GM23248 (cell line): Measurements from ENCODE around the gene PPT1. TPM values are rescaled to one million over a fixed set of nuclear protein-coding genes. Genes with fewer than 3 reads are reported as not detected.
"Not testable (repeated sequence)": the region's sequence is repeated elsewhere in the genome, so short reads cannot be mapped to it uniquely, and the experiment has no call there.

Experiments
- DNase-seq: peaks from one replicate; pipeline ENCODE4 v3.0.0-alpha.2; 2015
- H2AFZ ChIP-seq: fragments of 200-600 bp; sonication (generic); 2 replicates; pipeline ENCODE4 v1.6.1; 2016; ENCODE audit warnings: antibody characterized with exemption
- H3F3A ChIP-seq: fragments of 200-600 bp; sonication (generic); 2 replicates; pipeline ENCODE4 v1.6.1; 2016; ENCODE audit warnings: mild to moderate bottlenecking, antibody characterized with exemption, mixed run types; ENCODE audit not compliant: insufficient read depth
- H3K27ac ChIP-seq: fragments of 200-600 bp; sonication (generic); 2 replicates; pipeline ENCODE4 v1.5.1; 2016; ENCODE audit warnings: mild to moderate bottlenecking
- H3K27me3 ChIP-seq: fragments of 200-600 bp; sonication (generic); replicated peaks from 2 replicates; pipeline ENCODE4 v1.6.1; 2016; ENCODE audit warnings: mild to moderate bottlenecking; ENCODE audit not compliant: insufficient read depth
- H3K36me3 ChIP-seq: fragments of 200-600 bp; sonication (generic); 2 replicates; pipeline ENCODE4 v1.6.1; 2016; ENCODE audit warnings: low read depth, mild to moderate bottlenecking
- H3K4me1 ChIP-seq: fragments of 200-600 bp; sonication (generic); 2 replicates; pipeline ENCODE4 v1.6.1; 2016; ENCODE audit warnings: mild to moderate bottlenecking; ENCODE audit not compliant: insufficient read depth
- H3K4me2 ChIP-seq: fragments of 200-600 bp; sonication (generic); one replicate; pipeline ENCODE4 v1.6.1; 2016; ENCODE audit warnings: mild to moderate bottlenecking; ENCODE audit not compliant: unreplicated experiment
- H3K4me3 ChIP-seq: fragments of 200-600 bp; sonication (generic); 2 replicates; pipeline ENCODE4 v1.5.1; 2016; ENCODE audit warnings: mild to moderate bottlenecking
- H3K79me2 ChIP-seq: fragments of 200-600 bp; sonication (generic); 2 replicates; pipeline ENCODE4 v1.6.1; 2016; ENCODE audit warnings: mild to moderate bottlenecking; ENCODE audit not compliant: insufficient read depth
- H3K9ac ChIP-seq: fragments of 200-600 bp; sonication (generic); 2 replicates; pipeline ENCODE4 v1.6.1; 2016; ENCODE audit warnings: mild to moderate bottlenecking
- H3K9me2 ChIP-seq: fragments of 200-600 bp; sonication (generic); 2 replicates; pipeline ENCODE4 v1.6.1; 2016; ENCODE audit warnings: mixed run types, mild to moderate bottlenecking, moderate library complexity; ENCODE audit not compliant: insufficient read depth
- H3K9me3 ChIP-seq: fragments of 200-600 bp; sonication (generic); one replicate; pipeline ENCODE4 v1.6.1; 2017; ENCODE audit warnings: low read depth
- H4K20me1 ChIP-seq: fragments of 200-600 bp; sonication (generic); 2 replicates; pipeline ENCODE4 v1.6.0; 2016; ENCODE audit not compliant: insufficient read depth
- EZH2 ChIP-seq: fragments of 200-600 bp; sonication (generic); IDR thresholded peaks from 2 replicates; pipeline ENCODE4 v1.6.1; 2018; ENCODE audit warnings: antibody characterized with exemption, mild to moderate bottlenecking; ENCODE audit not compliant: insufficient read depth, poor library complexity, severe bottlenecking
- EZH2phosphoT487 ChIP-seq: fragments of 200-600 bp; sonication (generic); IDR thresholded peaks from 2 replicates; pipeline ENCODE4 v1.6.1; 2018; ENCODE audit warnings: antibody characterized with exemption, moderate library complexity, mild to moderate bottlenecking, low read depth; ENCODE audit not compliant: insufficient read depth
- WGBS, 2 experiments: methylation state at CpG; one replicate each; pipeline ENCODE4 v1.1.6; 2015 to 2017; ENCODE audit warnings: low lambda C conversion rate in 2 of 2, low coverage in 1 of 2; ENCODE audit errors: missing lambda C conversion rate in 2 of 2; 5-methylcytosine and 5-hydroxymethylcytosine counted together
- in situ Hi-C: fragments of 300-500 bp; cut with MboI; formaldehyde crosslinking; loops from 2 replicates; pipeline ENCODE4 v1.15.0; 2020
- polyA plus RNA-seq: library from polyadenylated mRNA; unstranded; fragments of >200 nt; fragmentation: Nextera tagmentation; extraction: Ambion mirVana; gene quantifications from 2 replicates; pipeline ENCODE4 v1.2.1, GENCODE V29; 2016
- total RNA-seq: library from RNA; depleted of rRNA; stranded (reverse); fragments of >200 nt; shearing (Covaris generic); gene quantifications from 2 replicates; pipeline ENCODE4 v1.2.3, GENCODE V29; 2014

Gene PPT1
- total and polyA plus RNA-seq, 2 experiments from 2014 or later = 38.3 to 54.0 TPM

- H3F3A ChIP-seq = peaks cover 43% of the 10 kb centered on the region
- H3K9ac ChIP-seq = peak overlapping the region; percentile 94; the same call in 1 of the 2 replicates
- peaks cover 32% of the 10 kb centered on the region for H3K79me2 ChIP-seq
- DNase-seq = no peak
- no peaks in the 10 kb centered on the region for H3K9me3 ChIP-seq
- H3K4me3 ChIP-seq = peak overlapping the region; percentile 99; the same call in 1 of the 2 replicates
- H3K4me2 ChIP-seq = no peak overlapping the region
- peaks cover 40% of the 10 kb centered on the region for H3K4me1 ChIP-seq
- H4K20me1 ChIP-seq = peaks cover 3% of the 10 kb centered on the region; the same call in 1 of the 2 replicates
- 83 to 89% methylated on average over 3 of the region's 3 CpGs for WGBS, 2 experiments
- no peak overlapping the region for H2AFZ ChIP-seq
- in situ Hi-C loops = loop anchor here (10.0 kb wide), 1 partner anchor 114 kb away; no protein-coding TSS in a partner anchor
- no peaks in the 10 kb centered on the region for H3K36me3 ChIP-seq
- no peak for TF ChIP-seq EZH2phosphoT487
- TF ChIP-seq EZH2 = no peak
- H3K27ac ChIP-seq = peak overlapping the region; percentile 95
- no peaks in the 10 kb centered on the region for H3K27me3 ChIP-seq
- H3K9me2 ChIP-seq = no peaks in the 10 kb centered on the region
Measured at GRCh38 chr1:40038697-40039096, 58.4 kb downstream of the PPT1 start.

GRCh38 chr1:40037254-40037653 lies 59.8 kb downstream of the PPT1 start:
- not testable (repeated sequence) for H2AFZ ChIP-seq, H3K27me3 ChIP-seq, H3K4me3 ChIP-seq, H3K9me3 ChIP-seq, H3K36me3 ChIP-seq, H3K9ac ChIP-seq, H4K20me1 ChIP-seq, H3K9me2 ChIP-seq, DNase-seq
- H3K4me2 ChIP-seq = peak overlapping the region; percentile 57
- peaks cover 18% of the 10 kb centered on the region for H3K79me2 ChIP-seq
- H3K27ac ChIP-seq = peak overlapping the region; percentile 56
- peaks cover 38% of the 10 kb centered on the region for H3F3A ChIP-seq
- peaks cover 29% of the 10 kb centered on the region for H3K4me1 ChIP-seq
- in situ Hi-C loops = loop anchor here (10.0 kb wide), 1 partner anchor 112 kb away; no protein-coding TSS in a partner anchor
- 91 to 99% methylated on average over 8 of the region's 8 CpGs for WGBS, 2 experiments

- Histone ChIP-seq H3K9me3 (no peaks in the 10 kb centered on the region), H2AFZ (no peak overlapping the region), H3K4me1 (peaks cover 22% of the 10 kb centered on the region), H4K20me1 (no peaks in the 10 kb centered on the region), H3K27ac (peak overlapping the region; percentile 56), H3K9ac (peak overlapping the region; percentile 22; the same call in 1 of the 2 replicates), H3F3A (peaks cover 33% of the 10 kb centered on the region), H3K79me2 (peaks cover 11% of the 10 kb centered on the region), H3K4me2 (peak overlapping the region; percentile 57), H3K27me3 (no peaks in the 10 kb centered on the region), H3K9me2 (no peaks in the 10 kb centered on the region), H3K4me3 (no peak overlapping the region; the same call in 1 of the 2 replicates), H3K36me3 (no peaks in the 10 kb centered on the region)
- in situ Hi-C loops = loop anchor here (10.0 kb wide), 1 partner anchor 112 kb away; no protein-coding TSS in a partner anchor
- WGBS, 2 experiments = 9 to 10% methylated on average over 4 of the region's 4 CpGs
- TF ChIP-seq EZH2 (no peak), EZH2phosphoT487 (no peak)
- DNase-seq = peak; percentile 93
Measured at GRCh38 chr1:40036574-40036973, 60.5 kb downstream of the PPT1 start.

GRCh38 chr1:40034869-40035268 lies 62.2 kb downstream of the PPT1 start:
- peaks cover 31% of the 10 kb centered on the region for H3F3A ChIP-seq
- no peak overlapping the region for H3K4me2 ChIP-seq
- H4K20me1 ChIP-seq = no peaks in the 10 kb centered on the region
- no peak overlapping the region for H2AFZ ChIP-seq
- in situ Hi-C loops = loop anchor here (10.0 kb wide), 1 partner anchor 110 kb away; no protein-coding TSS in a partner anchor
- no peaks in the 10 kb centered on the region for H3K9me3 ChIP-seq
- H3K9me2 ChIP-seq = no peaks in the 10 kb centered on the region
- H3K27me3 ChIP-seq = no peaks in the 10 kb centered on the region
- no peaks in the 10 kb centered on the region for H3K36me3 ChIP-seq
- H3K9ac ChIP-seq = no peak overlapping the region
- DNase-seq = no peak
- H3K4me1 ChIP-seq = peaks cover 29% of the 10 kb centered on the region
- WGBS, 2 experiments = 90% methylated on average over 2 of the region's 2 CpGs
- H3K79me2 ChIP-seq = no peaks in the 10 kb centered on the region
- H3K27ac ChIP-seq = no peak overlapping the region
- H3K4me3 ChIP-seq = no peak overlapping the region
- no peak for TF ChIP-seq EZH2phosphoT487
- TF ChIP-seq EZH2 = no peak
